Measurements from ENCODE around the gene PCDHA5.
"Not testable (repeated sequence)": the region's sequence is repeated elsewhere in the genome, so short reads cannot be mapped to it uniquely, and the experiment has no call there.

The PCDHA5 gene

DNA sequence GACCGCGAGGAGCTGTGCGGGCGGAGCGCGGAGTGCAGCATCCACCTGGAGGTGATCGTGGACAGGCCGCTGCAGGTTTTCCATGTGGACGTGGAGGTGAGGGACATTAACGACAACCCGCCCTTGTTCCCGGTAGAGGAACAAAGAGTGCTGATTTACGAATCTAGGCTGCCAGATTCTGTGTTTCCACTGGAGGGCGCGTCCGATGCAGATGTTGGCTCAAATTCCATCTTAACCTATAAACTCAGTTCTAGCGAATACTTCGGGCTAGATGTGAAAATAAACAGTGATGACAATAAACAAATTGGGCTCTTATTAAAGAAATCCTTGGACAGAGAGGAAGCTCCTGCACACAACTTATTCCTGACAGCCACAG, 6.9 kb downstream of the PCDHA5 start:
- no peak for DNase-seq (ENCODE audit: low read depth)
- H3K4me3 ChIP-seq (ENCODE audit: low read length): no peak overlapping the region
- TF ChIP-seq, protein P1, sequence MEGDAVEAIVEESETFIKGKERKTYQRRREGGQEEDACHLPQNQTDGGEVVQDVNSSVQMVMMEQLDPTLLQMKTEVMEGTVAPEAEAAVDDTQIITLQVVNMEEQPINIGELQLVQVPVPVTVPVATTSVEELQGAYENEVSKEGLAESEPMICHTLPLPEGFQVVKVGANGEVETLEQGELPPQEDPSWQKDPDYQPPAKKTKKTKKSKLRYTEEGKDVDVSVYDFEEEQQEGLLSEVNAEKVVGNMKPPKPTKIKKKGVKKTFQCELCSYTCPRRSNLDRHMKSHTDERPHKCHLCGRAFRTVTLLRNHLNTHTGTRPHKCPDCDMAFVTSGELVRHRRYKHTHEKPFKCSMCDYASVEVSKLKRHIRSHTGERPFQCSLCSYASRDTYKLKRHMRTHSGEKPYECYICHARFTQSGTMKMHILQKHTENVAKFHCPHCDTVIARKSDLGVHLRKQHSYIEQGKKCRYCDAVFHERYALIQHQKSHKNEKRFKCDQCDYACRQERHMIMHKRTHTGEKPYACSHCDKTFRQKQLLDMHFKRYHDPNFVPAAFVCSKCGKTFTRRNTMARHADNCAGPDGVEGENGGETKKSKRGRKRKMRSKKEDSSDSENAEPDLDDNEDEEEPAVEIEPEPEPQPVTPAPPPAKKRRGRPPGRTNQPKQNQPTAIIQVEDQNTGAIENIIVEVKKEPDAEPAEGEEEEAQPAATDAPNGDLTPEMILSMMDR (conservative IDR thresholded peaks at IDR 0.05; ENCODE audit: low read depth, low read length): no peak

DNA sequence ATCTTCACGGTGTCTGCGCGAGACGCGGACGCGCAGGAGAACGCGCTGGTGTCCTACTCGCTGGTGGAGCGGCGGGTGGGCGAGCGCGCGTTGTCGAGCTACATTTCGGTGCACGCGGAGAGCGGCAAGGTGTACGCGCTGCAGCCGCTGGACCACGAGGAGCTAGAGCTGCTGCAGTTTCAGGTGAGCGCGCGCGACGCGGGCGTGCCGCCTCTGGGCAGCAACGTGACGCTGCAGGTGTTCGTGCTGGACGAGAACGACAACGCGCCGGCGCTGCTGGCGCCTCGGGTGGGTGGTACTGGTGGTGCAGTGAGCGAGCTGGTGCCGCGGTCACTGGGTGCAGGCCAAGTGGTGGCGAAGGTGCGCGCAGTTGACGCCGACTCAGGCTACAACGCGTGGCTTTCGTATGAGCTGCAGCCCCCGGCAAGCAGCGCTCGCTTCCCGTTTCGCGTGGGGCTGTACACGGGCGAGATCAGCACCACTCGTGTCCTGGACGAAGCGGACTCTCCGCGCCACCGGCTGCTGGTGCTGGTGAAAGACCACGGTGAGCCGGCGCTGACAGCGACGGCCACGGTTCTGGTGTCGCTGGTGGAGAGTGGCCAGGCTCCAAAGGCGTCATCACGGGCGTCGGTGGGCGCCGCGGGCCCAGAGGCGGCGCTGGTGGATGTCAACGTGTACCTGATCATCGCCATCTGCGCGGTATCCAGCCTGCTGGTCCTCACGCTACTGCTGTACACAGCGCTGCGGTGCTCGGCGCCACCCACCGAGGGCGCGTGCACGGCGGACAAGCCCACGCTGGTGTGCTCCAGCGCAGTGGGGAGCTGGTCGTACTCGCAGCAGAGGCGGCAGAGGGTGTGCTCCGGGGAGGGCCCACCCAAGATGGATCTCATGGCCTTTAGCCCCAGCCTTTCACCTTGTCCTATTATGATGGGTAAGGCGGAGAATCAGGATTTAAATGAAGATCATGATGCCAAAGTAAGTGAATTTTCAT, 8.4 kb downstream of the PCDHA5 start:
- H3K4me3 ChIP-seq (ENCODE audit: low read length); DNase-seq (ENCODE audit: low read depth): not testable (repeated sequence)

DNA sequence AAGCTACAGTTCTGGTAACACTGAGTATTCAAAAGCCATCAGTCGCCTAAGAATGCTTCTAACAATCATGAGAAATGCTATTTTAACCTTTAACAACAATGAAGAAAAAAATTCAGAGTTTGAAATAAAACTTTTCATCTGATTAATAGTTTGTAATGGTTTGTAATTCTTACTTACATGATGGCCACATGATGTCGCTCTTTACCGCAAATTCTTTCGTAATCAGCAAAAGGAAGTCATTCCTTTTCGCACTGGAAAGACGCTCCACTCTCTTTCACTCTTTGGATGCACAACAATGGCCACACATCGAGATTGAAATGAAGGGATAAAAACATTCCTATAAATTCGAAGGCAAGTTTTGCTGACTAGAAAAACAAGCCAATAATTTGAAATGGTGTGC, 12.6 kb downstream of the PCDHA5 start, which contains the start of gene PCDHA7:
PCDHA7 (plus strand) TSS at position 277 of the 400 bp plus-strand sequence; CDS start at position 392, 115 bp downstream.
- no peak within 1 kb of the TSS for H3K4me3 ChIP-seq (ENCODE audit: low read length)
- DNase-seq (ENCODE audit: low read depth): no peak
- TF ChIP-seq, protein P1 (conservative IDR thresholded peaks at IDR 0.05; ENCODE audit: low read depth, low read length): no peak

DNA sequence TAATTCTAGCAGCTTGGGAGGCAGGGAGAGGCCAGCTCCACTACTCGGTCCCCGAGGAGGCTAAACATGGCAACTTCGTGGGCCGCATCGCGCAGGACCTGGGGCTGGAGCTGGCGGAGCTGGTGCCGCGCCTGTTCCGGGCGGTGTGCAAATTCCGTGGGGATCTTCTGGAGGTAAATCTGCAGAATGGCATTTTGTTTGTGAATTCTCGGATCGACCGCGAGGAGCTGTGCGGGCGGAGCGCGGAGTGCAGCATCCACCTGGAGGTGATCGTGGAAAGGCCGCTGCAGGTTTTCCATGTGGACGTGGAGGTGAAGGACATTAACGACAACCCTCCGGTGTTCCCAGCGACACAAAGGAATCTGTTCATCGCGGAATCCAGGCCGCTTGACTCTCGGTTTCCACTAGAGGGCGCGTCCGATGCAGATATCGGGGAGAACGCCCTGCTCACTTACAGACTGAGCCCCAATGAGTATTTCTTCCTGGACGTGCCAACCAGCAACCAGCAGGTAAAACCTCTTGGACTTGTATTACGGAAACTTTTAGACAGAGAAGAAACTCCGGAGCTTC, 13.1 kb downstream of the PCDHA5 start:
- DNase-seq (ENCODE audit: low read depth); H3K4me3 ChIP-seq (ENCODE audit: low read length): not testable (repeated sequence)

DNA sequence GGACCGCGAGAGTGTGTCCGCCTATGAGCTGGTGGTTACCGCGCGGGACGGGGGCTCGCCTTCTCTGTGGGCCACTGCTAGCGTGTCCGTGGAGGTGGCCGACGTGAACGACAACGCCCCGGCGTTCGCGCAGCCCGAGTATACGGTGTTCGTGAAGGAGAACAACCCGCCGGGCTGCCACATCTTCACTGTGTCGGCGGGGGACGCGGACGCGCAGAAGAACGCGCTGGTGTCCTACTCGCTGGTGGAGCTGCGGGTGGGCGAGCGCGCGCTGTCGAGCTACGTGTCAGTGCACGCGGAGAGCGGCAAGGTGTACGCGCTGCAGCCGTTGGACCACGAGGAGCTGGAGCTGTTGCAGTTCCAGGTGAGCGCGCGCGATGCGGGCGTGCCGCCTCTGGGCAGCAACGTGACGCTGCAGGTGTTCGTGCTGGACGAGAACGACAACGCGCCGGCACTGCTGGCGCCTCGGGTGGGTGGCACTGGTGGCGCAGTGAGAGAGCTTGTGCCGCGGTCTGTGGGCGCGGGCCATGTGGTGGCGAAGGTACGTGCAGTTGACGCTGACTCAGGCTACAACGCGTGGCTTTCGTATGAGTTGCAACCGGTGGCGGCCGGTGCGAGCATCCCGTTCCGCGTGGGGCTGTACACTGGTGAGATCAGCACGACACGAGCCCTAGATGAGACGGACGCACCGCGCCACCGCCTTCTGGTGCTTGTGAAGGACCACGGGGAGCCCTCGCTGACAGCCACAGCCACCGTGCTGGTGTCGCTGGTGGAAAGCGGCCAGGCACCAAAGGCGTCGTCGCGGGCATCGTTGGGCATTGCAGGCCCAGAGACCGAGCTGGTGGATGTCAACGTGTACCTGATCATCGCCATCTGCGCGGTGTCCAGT, 14.5 kb downstream of the PCDHA5 start:
- TF ChIP-seq, protein P1 (conservative IDR thresholded peaks at IDR 0.05; ENCODE audit: low read depth, low read length): no peak
- no peak for DNase-seq (ENCODE audit: low read depth)
- H3K4me3 ChIP-seq (ENCODE audit: low read length): no peak overlapping the region

DNA sequence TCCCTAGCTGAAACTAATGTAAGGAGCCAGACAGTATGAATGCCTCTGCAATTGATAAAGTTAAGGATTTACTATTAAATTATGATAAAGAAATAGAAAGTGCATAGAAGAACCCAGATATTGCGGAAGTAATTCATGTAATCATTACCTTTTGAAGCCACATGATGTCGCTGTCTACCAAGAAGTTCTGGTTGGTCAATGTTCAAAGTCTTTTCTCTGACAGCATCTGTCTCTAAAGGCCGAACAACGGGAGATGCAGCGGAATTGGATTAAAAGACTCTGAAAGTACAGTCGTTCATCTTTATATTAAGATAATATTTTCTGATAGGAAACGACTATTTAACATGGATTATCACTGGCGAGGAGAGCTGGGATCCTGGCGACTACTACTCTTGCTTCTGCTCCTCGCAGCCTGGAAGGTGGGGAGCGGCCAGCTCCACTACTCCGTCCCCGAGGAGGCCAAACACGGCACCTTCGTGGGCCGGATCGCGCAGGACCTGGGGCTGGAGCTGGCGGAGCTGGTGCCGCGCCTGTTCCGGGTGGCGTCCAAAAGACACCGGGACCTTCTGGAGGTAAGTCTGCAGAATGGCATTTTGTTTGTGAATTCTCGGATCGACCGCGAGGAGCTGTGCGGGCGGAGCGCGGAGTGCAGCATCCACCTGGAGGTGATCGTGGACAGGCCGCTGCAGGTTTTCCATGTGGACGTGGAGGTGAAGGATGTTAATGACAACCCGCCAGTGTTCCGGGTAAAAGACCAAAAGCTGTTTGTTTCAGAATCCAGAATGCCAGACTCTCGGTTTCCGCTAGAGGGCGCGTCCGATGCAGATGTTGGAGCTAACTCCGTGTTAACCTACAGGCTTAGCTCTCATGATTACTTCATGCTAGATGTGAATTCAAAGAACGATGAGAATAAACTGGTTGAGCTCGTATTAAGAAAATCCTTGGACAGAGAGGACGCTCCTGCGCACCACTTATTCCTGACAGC, 19.9 kb downstream of the PCDHA5 start, which contains the start of gene PCDHA8:
PCDHA8 (plus strand) TSS at position 210 of the 985 bp plus-strand sequence; CDS start at position 345, 135 bp downstream.
- H3K4me3 ChIP-seq (ENCODE audit: low read length): no peak within 1 kb of the TSS
- no peak for DNase-seq (ENCODE audit: low read depth)
- TF ChIP-seq, protein P1 (conservative IDR thresholded peaks at IDR 0.05; ENCODE audit: low read depth, low read length): peak; percentile 29
